Colon (tissue), 2 donors: Measurements from ENCODE around the gene NT5DC3.
"Not testable (repeated sequence)": the region's sequence is repeated elsewhere in the genome, so short reads cannot be mapped to it uniquely, and the experiment has no call there.

ENCODE experiments used
- FAIRE-seq: peaks from 2 replicates; lab custom pipeline; 2012; peaks lifted over from hg19 to GRCh38; lab: Jason Lieb, UNC
- donor health status: control.
- donor health status: control.

The NT5DC3 gene

DNA sequence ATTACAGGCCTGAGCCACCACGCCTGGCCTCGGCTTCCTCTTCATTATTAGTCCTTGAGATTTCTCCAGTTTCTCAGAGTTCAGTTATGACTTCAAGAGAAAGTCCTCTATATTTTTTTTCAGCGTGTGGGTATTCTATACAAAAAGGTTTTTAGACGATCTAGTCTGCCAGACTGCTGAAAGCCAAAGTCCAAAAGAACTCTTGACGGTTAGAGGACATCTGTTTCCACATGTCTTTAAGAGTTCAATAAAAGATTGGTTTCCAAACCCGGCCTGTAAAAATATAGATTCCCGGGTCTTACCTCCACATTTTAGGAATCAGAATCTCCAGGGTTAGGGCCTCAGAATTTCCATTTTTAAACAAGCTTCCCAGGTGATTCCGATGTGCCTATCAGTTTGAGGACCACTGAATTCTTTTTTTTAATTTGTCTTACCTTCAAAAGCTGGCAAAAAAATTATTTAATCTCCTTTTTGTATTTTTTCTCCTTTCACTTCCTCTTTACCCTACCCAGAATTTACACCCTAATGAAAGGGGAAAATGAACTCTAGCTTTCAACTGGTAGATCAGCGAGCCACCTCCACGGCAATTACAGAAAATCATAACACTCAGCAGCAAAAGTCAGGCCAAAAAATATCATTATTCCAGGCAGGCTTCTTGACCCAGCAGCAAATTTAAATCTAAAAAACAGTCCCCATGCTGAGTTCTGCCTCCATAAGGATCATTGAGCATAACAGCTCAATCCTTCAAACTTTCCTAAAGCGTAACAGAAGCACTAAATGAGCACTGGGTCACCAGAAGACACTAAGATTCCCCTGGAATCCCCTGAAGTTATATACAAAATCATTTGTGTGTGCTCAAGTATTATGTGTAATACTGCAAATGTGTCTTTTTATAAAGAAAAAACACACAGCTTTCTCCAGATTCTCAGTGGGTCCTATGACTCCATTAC lies 8.7 kb downstream of the NT5DC3 start:
- no peak for FAIRE-seq

DNA sequence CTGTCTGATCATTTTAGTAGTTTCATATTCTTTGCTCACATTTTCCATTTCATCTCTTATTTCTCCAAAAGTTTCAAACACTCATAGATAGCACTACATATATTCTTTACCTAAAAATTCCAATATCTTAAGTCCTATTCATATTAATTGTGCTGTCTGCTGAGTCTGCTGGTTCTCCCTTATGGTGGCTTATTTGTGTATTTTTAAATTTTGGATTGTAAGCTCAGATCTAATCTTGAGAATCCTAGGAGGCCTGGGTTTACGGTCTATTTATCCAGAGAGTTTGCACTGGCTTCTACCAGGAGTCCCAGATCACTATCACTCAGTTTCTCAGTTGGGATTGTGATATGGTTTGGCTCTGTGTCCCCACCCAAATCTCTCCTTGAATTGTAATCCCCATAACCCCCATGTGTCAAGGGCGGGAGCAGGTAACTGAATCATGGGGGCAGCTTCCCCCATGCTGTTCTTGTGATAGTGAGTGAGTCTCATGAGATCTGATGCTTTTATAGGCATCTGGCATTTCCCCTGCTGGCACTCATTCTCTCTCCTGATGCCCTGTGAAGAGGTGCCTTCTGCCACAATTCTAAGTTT lies 10.2 kb downstream of the NT5DC3 start:
- no peak for FAIRE-seq

DNA sequence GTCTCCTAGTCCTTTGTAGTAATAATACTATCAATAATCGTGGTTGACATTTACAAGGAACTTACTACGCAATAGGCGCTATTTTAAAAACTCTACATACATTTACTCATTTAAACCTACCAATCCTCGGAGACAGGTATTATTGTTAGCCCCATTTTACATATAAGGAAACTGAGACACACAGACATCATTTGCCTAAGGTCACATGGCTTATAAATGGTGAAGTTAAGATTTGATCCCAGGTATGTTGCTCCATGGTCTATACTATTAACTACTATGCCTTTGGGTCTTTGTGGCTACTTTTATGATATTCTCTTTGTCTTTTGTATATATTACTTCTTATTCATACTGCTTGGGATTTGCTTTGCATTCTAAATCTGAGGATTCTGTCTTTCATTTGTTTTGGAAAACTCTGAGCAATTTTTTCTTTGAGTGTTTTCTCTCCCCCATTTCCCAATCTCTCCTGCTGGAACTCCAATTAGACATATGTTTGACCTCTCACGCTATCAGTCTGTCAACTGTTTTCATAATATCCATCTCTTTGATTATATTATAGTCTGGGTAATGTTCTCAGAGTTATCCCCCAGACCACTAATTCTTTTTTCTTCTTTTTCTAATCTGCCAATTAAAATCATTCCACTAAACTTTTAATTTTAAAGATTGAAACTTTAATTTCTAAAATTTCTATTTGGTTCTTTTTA lies 10.9 kb downstream of the NT5DC3 start:
- FAIRE-seq, result no peak

DNA sequence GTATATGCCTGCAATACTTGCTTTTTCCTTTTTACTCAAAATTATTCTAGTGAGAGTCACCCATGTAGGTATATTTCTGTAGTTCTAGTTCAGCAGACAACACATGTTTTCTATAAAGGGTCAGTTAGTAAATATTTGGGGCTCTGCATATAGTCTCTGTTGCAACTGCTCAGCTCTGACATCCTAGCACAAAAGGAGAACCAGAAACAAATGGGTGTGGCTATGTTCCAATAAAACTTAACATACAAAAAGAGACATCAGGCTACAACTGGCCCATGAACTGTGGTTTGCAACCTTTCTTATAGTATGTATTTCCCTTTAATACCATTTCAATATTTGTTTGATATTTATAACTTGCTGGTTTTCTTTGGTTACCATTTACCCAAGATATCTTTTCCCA lies 11.9 kb downstream of the NT5DC3 start:
- no peak for FAIRE-seq

DNA sequence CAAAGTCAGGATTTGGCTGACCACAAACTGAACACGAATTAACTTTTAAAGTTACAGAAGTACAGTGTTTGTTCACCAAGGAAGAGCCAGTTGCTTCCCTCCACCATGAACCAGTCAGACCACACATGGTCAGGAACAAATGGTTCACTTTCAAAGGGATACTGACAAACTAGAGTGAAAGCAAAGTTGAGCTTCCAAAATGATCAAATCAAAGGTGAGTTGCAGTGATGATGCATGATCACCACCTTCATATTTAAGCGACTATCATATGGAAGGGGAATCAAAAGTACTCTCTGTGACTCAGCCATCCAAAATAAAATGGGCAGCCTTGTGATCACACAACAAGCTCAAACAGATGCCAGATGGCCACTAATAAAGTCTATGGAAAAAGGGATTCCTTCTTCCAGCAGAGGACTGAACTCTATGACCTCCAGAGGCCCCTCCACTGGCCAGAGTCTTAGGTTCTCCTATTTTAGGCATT lies 13.1 kb downstream of the NT5DC3 start:
- no peak for FAIRE-seq

DNA sequence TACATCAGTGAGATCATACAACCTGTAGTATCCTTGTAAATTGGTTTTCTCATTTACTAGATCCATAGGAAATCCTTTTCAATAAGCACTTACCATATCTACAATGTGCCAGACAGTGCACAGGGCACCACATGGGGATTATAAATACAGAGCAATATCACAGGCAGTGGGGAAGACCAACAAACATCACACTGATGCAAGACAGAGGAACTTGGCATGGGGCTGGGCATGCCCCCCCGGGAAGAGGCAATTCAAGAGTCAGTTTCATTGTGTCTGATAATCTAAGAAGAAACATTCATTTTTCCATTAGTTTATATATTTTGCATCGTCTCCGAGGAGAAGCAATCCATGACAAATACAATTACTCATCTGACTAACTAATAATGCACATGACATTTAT lies 16.2 kb downstream of the NT5DC3 start:
- no peak for FAIRE-seq

DNA sequence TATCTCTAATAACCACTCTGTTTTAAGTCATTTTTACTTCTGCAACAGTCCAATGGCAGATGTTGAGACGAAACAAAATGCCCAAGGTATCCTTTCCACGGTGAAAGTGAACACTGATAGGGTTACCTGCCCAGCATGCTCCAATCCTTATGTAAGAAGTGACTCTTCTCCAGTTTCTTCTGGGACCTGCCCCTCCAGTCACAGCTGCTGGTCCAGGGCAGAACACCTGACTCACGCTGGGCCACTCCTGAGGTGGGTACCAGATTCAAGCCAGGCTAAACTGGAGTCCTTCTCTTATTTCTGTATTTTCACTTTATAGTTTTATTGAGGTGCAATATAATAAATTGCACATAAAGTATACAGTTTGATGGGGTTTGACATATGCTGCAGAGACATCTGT lies 16.7 kb downstream of the NT5DC3 start:
- FAIRE-seq, result no peak

DNA sequence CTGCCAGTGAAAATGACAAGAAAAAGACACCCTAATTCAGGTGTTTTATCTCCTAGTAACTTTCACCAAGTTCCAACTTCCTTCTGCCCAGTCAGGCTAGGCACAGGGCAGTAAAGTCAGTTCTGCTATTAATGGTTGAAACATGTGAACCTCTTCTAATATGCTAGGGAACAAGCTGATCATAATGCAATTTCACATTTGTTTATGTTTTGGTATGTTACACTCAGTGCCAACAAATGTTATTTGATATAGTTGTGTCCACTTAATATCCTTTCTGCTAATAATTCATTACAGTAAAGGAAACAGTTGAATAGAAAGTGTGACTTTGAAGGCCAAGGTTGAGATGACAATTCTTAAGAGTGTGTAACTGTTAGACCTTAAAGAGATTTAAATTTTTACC lies 17.2 kb downstream of the NT5DC3 start:
- FAIRE-seq, result no peak

DNA sequence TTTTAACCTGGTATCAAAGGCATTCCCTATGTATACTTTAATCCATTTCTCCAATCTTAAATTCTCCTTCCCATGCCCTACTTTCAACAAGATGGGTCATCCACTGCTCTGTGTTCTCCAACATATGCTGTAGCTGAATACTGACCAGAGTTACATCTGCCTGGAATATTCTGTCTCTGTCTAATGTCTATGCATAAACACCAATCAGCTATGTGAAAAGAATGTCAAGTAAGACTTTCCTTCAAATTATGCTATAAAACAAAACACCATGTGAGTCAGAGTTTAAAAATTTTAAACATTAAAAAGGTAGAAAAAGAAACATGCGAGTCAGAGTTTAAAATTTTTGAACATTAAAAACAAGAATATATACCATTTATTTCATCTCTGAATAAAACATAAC lies 19.3 kb downstream of the NT5DC3 start:
- no peak for FAIRE-seq

DNA sequence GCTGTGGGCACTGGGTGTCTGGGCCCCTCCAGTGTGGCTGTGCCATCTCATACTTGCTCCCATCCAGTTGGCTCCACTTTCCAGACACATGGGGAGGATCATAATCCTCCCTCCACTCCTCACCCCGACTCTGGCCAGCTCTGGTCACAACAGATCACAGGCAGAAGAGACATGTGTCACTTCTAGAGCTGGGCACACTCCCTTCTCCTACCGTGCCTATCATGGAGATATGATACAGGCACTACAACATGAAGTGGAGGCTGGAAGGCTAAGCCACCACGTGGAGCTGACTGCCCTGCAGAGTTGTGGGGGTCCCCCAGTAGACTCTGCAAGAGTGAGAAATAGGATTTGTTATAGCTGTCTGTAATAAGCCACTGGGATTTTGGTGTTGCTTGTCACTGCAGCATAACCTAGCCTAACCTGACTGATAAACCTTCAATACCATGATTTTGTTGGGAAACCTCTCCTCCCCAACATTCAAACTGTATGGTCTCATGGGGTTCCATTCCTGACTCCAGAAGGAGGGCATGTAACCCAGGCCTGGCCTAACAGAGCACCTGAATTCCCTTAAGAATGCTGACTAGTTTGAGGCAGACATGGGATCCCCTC lies 20.0 kb downstream of the NT5DC3 start:
- no peak for FAIRE-seq

DNA sequence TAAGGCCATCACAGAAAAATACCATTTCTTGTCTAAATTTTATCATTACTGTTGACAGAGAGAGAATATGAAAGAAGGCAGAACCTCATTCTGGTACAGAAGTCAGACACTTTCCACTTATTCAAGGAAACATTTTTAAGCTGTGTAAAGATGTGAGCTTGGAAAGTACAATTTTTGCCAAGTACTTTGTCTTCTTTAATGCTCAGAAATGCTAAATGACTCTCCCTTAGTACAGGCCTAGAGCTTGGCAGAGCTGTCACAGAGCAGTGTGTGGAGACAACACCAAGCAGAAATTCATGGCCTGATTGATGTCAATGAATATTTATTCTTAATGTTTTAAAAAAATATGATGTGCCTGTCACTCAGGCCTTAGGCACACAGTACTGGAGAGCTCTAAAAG lies 20.7 kb downstream of the NT5DC3 start:
- no peak for FAIRE-seq

DNA sequence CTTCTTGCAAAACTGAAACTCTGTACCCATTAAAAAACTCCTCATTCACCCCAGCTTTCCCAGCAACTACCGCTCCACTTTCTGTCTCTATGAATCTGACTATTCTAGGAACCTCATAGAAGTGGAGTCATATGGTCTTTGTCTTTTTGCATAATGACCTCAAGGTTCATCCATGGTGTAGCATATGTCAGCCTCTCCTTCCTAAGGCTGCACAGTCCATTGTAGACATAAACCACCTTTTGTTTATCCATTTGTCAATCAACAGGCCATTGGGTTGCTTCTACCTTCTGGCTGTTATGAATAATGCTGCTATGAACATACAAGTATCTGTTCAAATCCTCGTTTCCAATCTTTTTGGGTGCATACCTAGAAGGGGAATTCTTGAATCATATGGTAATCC lies 21.1 kb downstream of the NT5DC3 start:
- FAIRE-seq, result no peak

DNA sequence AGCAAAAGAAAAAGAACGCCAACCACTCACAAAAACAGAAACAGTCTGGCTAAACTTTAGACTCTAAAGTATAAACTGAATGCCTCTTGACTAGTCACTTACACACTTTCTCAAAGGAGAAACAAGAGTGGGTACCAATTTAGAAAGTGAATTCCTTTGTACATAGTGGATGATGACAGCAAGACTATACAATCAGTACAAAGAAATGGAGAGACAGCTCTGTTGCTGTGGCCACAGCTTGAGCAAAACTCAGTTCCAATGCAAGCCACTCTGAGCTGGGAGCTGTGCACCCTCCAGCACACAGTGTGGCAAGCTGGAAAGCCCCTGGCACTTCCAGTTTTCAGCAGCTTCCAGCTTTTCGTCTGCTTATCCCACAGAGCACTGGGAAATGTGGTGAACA lies 21.7 kb downstream of the NT5DC3 start:
- no peak for FAIRE-seq

DNA sequence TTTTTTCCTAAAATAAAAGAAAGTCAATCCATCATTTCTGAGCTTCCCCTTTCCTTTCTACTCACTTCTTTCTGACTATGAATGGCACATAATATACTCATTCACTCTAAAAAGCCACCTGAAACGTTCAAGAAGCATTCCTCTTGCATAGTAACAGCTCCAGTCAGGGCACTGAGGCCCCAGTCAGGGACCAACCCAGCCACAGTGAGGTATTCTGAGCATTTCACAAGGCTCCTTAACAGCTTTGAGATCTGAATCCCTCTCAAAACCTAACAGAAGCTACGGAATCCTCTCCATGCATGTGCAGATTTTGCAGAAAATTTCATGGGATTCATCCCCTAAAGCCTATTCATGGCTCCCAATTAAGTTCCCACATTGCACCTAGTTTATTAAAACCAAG lies 23.2 kb downstream of the NT5DC3 start:
- no peak for FAIRE-seq

DNA sequence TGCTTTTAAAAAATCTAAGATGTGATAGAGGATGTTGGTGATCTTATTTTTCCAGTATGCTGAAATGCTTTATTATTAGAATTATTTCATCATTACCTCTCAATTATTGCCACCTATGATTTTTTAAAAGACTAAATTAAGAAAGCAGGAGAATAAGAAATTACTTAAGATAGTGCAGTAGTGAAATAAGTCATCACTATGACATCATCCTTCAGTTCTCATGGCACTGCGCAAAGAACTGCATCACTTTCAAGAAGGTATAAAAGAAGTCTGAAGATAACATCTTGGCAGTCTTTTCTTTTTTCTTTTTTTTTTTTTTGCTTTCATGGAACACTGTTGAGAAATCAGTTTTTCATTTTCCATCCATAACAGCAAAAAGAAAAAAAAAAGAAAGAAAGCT lies 24.4 kb downstream of the NT5DC3 start:
- FAIRE-seq, result no peak

DNA sequence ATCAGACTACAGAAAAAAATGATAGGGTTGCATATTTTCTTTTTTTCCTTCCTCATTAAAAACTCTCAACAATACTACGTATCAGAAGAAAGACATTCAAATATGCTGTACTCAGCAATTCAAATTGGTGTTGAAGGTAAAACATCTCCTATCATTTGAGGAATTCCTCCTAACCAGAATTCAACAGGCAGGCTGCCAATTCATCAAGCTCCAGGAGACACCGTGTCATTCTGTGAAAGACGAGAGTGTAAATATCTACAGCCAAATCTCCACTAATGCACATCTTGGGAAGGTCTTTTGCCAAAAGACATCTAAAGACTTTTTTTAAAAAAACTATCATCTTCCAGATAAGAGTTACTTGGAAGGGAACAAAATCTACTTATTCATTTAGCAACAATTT lies 26.6 kb downstream of the NT5DC3 start:
- no peak for FAIRE-seq

DNA sequence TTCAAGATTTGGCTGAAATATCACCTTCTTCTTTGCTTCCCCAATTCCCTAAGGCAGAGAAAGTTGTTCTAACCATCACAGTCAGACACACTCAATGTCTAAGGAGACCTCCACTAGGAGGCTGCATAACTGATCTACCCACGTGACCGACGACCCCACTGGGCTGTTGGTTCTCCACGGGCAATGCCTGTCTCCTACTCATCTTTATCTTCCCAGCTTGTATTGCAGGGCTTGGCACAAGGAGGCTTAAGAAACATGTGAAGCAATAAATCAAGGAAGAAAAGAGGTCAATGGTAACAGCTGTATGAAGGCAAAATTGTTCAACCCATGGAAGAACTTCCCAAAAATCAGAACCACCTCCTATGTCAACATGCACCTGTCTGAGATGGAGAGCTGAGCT lies 27.1 kb downstream of the NT5DC3 start:
- no peak for FAIRE-seq

DNA sequence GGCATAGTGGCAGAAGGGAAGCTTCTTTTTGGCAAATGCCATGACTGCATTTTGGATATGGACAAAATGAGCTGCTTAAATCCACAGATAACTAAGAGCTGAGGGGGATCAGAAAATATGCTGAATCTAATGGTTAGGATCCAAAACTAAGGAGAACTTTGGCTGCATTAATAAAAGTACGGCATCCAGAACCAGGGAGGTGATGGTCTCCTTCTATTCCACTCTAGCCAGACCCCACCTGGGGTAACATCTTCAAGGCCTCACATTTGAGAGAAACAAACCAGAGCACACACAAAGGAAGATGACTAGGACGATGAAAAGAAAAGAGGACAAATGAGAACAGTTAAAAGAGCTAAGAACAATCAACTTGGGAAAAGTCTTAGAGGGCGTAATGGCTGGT lies 27.6 kb downstream of the NT5DC3 start:
- FAIRE-seq, result no peak

DNA sequence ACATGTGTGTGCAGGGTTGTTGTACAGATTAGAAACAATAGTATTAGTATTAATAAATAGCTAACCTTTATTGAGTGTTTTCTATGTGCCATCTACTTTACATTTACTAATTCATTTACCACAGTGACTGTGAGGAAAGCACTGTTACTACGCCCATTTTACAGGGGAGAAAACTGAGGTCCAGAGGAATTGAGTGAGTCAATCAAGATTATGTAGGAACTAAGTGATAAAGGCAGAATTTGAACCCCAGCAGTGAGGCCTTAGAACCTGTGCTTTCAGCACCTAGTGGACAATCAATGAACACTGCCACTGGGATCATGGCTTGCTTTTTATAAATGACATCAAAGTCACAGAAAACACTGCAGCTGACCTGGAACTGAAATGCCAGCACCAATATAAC lies 28.2 kb downstream of the NT5DC3 start:
- FAIRE-seq, result no peak

DNA sequence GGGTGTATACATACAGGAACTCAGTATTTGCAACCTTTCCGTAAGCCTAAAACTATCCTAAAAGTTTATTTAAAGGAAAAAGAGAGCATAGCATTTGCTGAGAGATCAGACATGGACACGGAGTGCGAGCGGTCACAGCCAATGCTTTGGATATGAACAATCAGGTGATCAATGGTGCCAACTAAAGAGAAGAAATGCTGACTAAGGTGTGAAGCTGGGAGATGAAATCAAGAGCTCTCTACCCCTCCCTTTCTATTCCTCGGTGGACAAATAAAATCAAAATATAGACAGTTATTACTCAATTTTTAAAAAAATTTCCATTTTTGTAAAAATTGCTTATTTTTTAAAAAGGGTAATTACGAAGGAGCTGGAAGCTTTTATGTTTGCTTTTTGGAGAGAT lies 29.2 kb downstream of the NT5DC3 start:
- FAIRE-seq, result no peak

DNA sequence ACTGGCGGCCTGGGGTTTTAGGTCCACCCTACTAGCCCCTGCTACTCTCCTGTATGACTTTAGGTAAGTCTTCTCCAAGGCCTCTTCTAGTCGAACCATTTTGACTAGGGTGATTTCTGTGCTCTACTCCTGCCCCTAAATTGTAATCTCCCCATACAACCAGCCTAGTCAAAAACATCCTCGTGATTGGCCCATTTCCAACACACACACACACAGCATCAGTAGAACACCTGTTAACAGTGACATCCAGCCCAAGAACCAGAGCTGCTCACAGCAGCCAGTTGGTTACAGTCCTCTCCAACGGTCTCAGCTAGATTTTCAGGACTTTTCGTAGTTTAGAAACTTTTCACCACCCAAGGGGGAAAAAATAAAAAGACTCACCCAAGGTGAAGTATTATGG lies 30.9 kb downstream of the NT5DC3 start:
- FAIRE-seq, result no peak

DNA sequence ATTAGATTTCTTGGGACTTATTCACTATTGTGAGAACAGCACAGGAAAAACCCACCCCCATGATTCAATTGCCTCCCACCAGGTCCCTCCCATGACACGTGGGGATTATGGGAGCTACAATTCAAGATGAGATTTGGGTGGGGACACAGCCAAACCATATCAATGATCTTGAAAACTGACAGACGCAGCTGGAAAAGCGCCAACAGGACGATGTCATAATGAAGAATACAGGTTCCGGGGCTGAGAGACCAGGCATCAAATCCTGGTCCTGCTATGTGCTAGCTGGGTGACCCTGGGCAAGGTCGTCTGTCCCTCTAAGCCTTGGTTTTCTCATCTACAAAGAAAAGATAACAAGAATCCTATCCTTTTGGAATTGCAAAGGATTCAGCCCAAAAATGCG lies 31.4 kb downstream of the NT5DC3 start:
- FAIRE-seq, result not testable (repeated sequence)

DNA sequence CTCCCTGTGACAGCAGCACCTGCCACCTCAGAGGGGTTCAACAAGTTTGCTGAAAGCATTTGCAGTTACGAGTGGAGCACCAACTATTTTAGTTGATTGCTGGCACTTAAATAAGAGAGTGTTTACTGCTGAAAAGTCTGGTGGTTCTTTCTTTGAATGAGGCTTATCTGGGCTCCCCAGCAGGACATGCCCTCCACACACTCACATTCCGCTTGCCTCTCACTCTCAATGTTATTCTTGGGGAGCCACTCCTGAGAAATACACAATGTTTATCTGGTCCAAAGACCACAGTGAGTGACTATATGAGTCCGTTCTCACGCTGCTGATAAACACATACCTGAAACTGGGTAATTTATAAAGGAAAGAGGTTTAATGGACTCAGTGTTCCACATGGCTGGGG lies 31.9 kb downstream of the NT5DC3 start:
- no peak for FAIRE-seq
